ENCODE data around the gene BEST4.

- TF ChIP-seq, protein P1, sequence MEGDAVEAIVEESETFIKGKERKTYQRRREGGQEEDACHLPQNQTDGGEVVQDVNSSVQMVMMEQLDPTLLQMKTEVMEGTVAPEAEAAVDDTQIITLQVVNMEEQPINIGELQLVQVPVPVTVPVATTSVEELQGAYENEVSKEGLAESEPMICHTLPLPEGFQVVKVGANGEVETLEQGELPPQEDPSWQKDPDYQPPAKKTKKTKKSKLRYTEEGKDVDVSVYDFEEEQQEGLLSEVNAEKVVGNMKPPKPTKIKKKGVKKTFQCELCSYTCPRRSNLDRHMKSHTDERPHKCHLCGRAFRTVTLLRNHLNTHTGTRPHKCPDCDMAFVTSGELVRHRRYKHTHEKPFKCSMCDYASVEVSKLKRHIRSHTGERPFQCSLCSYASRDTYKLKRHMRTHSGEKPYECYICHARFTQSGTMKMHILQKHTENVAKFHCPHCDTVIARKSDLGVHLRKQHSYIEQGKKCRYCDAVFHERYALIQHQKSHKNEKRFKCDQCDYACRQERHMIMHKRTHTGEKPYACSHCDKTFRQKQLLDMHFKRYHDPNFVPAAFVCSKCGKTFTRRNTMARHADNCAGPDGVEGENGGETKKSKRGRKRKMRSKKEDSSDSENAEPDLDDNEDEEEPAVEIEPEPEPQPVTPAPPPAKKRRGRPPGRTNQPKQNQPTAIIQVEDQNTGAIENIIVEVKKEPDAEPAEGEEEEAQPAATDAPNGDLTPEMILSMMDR (IDR thresholded peaks at IDR 0.05; ENCODE audit: extremely low read depth in 1 of 2, insufficient read depth in 1 of 2, low read depth in 1 of 2, low read length in 2 of 2): no peak
- TF ChIP-seq EZH2 (IDR thresholded peaks at IDR 0.05; ENCODE audit: borderline replicate concordance, low read depth, low read length, severe bottlenecking): no peak
Measured at GRCh38 chr1:44808063-44808937, 20.3 kb upstream of the BEST4 start, which contains the start of gene BTBD19.

All from endothelial cell of umbilical vein (primary cell).